Activated CD4-positive, CD25-positive, alpha-beta regulatory T cell treated with anti-CD3 and anti-CD28 coated beads, Interleukin-2, amount 50 U/mL, for 72 hours (primary cell): ENCODE data around the gene NUP205.

Experiments used
- DNase-seq: peaks from one replicate; pipeline ENCODE4 v3.0.0; 2021

Gene NUP205

GRCh38 chr7:135557455-135558336 lies at the start of gene NUP205:
NUP205 (plus strand) TSS chr7:135557917; CDS start chr7:135557945, 28 bp downstream.
- peak; percentile 79 for DNase-seq

GRCh38 chr7:135508883-135509588 lies 48.7 kb upstream of the NUP205 start:
- DNase-seq, result no peak

- DNase-seq, result no peak
These were observed 48.2 kb upstream of the NUP205 start for GRCh38 chr7:135509589-135509838.

GRCh38 chr7:135509839-135510591 lies 47.7 kb upstream of the NUP205 start, which contains the start of gene CNOT4:
CNOT4 (minus strand) TSS chr7:135510102; CDS start chr7:135438331, 71,771 bp downstream.
- peak; percentile 88 for DNase-seq

- DNase-seq, result no peak
These were observed 47.0 kb upstream of the NUP205 start for GRCh38 chr7:135510592-135511183.

GRCh38 chr7:135512135-135512887 lies 45.4 kb upstream of the NUP205 start:
- DNase-seq, result no peak

GRCh38 chr7:135514856-135515255 lies 42.9 kb upstream of the NUP205 start:
- no peak for DNase-seq

GRCh38 chr7:135517060-135517459 lies 40.7 kb upstream of the NUP205 start:
- DNase-seq, result no peak

GRCh38 chr7:135518748-135519147 lies 39.0 kb upstream of the NUP205 start:
- no peak for DNase-seq

GRCh38 chr7:135519233-135519688 lies 38.5 kb upstream of the NUP205 start:
- no peak for DNase-seq

- no peak for DNase-seq
These were observed 37.8 kb upstream of the NUP205 start for GRCh38 chr7:135519871-135520270.

GRCh38 chr7:135522509-135522908 lies 35.2 kb upstream of the NUP205 start:
- no peak for DNase-seq

- DNase-seq, result no peak
These were observed 34.6 kb upstream of the NUP205 start for GRCh38 chr7:135523146-135523545.

GRCh38 chr7:135525426-135525825 lies 32.3 kb upstream of the NUP205 start:
- DNase-seq, result no peak

- DNase-seq, result no peak
These were observed 30.7 kb upstream of the NUP205 start for GRCh38 chr7:135527025-135527424.

GRCh38 chr7:135536150-135536549 lies 21.6 kb upstream of the NUP205 start:
- no peak for DNase-seq

- no peak for DNase-seq
These were observed 20.3 kb upstream of the NUP205 start for GRCh38 chr7:135537453-135537852.

GRCh38 chr7:135537905-135538304 lies 19.8 kb upstream of the NUP205 start:
- no peak for DNase-seq

GRCh38 chr7:135538376-135538775 lies 19.3 kb upstream of the NUP205 start:
- no peak for DNase-seq

GRCh38 chr7:135539629-135540028 lies 18.1 kb upstream of the NUP205 start:
- no peak for DNase-seq

- DNase-seq, result no peak
These were observed 16.7 kb upstream of the NUP205 start for GRCh38 chr7:135541029-135541428.

- DNase-seq, result no peak
These were observed 7.5 kb upstream of the NUP205 start for GRCh38 chr7:135550196-135550595.
